Esophagus squamous epithelium (tissue), 4 donors: ENCODE results near the gene CD3D.
A peak's percentile ranks its signal among the peaks of the same experiment; 100 is the strongest.

Source experiments
- POLR2A ChIP-seq, 4 donors: fragments of 450-650 bp; IDR thresholded peaks; one replicate each; pipeline ENCODE4 v1.6.1; 2017; ENCODE audit warnings: antibody characterized with exemption in 4 of 4, mild to moderate bottlenecking in 4 of 4, moderate library complexity in 3 of 4
- TF ChIP-seq, protein P1 (sequence below), 6 experiments: fragments of 450-650 bp in 4 of 6; fragments of 200-600 bp in 2 of 6; sonication (generic) in 2 of 6; IDR thresholded peaks; one replicate each; pipeline ENCODE4 v1.5.1; 2016 to 2019; ENCODE audit warnings: antibody characterized with exemption in 6 of 6, mild to moderate bottlenecking in 4 of 6, moderate library complexity in 4 of 6

DNA sequence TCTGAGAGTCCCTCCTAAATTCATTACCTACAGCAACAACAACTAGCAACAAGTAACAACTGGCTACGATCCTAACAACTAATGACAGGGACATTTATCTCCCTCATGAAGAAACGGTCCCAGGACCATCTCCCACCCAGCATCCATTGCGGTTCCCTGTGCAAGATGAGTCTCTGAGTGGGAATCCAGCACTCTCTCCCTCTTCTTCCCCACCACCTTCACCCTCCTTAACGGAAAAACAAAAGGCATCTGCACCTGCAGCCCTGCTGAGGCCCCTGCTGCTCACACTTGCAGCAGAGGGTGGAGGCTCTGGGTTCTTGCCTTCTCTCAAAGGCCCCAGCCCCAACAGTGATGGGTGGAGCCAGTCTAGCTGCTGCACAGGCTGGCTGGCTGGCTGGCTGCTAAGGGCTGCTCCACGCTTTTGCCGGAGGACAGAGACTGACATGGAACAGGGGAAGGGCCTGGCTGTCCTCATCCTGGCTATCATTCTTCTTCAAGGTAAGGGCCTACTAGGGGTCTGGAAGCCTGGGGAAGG lies 1.5 kb upstream of the CD3D start, which contains the start of gene CD3G:
- TF ChIP-seq, protein P1, sequence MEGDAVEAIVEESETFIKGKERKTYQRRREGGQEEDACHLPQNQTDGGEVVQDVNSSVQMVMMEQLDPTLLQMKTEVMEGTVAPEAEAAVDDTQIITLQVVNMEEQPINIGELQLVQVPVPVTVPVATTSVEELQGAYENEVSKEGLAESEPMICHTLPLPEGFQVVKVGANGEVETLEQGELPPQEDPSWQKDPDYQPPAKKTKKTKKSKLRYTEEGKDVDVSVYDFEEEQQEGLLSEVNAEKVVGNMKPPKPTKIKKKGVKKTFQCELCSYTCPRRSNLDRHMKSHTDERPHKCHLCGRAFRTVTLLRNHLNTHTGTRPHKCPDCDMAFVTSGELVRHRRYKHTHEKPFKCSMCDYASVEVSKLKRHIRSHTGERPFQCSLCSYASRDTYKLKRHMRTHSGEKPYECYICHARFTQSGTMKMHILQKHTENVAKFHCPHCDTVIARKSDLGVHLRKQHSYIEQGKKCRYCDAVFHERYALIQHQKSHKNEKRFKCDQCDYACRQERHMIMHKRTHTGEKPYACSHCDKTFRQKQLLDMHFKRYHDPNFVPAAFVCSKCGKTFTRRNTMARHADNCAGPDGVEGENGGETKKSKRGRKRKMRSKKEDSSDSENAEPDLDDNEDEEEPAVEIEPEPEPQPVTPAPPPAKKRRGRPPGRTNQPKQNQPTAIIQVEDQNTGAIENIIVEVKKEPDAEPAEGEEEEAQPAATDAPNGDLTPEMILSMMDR (IDR thresholded peaks at IDR 0.05), result no peak
- peak in 1 of 4 donors; percentile 50 for TF ChIP-seq POLR2A (IDR thresholded peaks at IDR 0.05)
